ENCODE data around the gene SCN9A.
A peak's percentile ranks its signal among the peaks of the same experiment; 100 is the strongest.
"Not testable (repeated sequence)": the region's sequence is repeated elsewhere in the genome, so short reads cannot be mapped to it uniquely, and the experiment has no call there.

The SCN9A gene

DNA sequence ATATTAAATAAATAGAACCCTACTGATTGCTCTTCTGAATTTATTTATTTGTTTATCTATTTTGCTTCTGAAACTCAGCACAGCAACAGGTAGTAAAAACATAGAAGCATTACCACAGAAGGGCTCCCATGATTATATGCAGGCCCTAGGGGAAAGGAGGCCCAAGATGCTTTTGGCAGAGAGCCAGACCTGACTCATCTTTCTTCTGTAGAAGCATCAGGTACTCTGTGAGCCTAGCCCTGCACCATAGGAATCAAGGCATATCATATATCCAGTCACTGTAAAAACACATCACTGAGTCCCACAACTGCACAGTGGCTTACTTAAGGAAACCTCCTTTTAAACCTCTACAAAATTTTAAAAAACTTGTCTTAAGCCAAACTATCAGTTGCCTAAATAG is 1.8 kb downstream of the SCN9A start:
- DNase-seq: peak; percentile 96

DNA sequence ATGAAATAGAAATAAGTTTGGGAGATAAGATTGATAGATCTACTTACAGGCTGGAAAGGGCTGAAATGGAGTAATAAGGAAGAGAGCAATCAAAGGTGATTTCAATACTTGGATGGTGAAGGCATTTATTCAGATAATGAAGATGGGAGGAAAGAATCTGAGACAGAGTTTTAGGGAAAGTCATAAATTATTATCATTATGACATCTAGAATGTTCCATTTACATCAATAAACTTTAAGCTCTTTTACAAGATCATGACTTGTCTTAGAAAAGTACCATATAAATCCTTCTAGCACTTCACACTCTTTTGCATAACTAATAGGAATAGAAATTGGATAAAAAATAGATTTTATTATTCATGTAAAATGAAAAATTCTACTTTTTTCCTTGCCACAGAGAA is 2.2 kb downstream of the SCN9A start:
- no peak for DNase-seq

GRCh38 chr2:166373105-166373504 is 2.6 kb downstream of the SCN9A start:
- peak; percentile 12 for DNase-seq

DNA sequence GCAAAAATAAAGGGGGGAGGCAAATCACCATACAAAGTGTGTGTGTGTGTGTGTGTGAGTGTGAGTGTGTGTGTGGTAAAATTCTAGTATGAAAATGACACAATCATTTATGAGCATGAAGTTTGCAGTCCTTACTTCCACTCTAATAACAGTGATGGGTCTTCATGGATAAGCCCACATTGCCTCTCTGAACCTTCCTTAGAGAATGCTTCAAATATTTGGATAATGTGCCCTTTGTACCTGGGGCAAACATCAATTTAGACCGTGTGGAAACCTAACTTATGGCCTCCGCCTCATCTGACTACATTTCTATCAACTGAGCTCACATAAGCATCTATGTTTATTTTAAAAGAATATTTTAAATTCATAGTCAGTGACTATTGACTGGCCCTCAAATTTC is 3.7 kb downstream of the SCN9A start:
- DNase-seq: no peak

- no peak for DNase-seq
These were observed 9.8 kb downstream of the SCN9A start for GRCh38 chr2:166365803-166366420.

DNA sequence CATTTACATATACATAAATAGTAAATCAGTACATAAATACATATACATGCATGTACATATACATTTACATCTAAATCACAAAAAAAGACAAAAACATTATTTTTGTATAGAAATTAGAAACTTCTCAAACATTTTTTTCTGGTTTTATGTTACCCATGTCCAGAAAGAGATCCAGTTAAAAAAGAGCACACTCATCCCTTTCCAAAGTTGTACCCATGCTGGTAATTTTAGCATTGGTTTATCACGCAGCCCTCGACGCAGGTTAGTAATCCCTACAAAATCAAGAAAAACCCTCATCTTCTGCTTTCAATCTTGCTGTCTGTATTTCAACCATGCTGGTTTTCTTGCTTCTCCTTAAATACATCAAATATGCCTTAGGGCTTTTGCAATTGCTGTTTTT is 10.5 kb downstream of the SCN9A start:
- no peak for DNase-seq

GRCh38 chr2:166364476-166365161 is 11.1 kb downstream of the SCN9A start:
- DNase-seq: no peak

DNA sequence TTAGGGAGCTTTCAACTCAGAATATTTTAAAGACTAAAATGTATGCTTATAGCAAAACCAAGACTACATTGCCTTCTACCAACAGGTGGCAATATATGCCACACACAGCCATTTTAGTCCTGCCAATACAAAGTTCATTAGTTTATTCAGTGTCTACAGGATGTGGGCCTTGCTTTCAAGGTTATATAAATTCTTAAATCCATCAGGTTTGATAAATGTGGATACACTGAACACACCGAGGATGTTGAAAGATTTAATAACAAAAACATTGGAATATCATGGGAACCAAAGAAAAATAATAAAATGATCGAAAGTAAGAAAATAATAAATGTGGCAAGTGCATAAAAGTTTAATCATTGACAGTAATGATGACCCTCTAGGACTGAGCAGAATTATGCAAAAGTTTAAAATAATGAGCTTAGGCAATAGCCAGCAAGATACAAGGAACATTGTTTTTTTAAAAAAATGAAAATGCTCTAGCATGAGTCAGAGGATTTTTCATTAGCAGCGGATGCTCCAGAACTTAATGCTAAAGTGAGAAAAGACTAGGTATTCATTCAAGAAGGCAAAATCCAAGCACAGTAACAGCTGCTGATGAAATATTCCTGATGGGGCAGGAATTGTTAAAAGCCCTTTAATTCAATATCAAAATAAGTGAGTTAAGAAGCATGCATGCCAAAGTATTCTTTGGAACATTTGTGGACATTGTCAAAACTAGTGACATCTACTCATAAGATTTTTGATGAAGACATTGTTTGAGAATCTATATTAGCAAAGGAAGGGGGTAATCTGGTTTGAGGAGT is 14.2 kb downstream of the SCN9A start:
- DNase-seq: peak; percentile 57

DNA sequence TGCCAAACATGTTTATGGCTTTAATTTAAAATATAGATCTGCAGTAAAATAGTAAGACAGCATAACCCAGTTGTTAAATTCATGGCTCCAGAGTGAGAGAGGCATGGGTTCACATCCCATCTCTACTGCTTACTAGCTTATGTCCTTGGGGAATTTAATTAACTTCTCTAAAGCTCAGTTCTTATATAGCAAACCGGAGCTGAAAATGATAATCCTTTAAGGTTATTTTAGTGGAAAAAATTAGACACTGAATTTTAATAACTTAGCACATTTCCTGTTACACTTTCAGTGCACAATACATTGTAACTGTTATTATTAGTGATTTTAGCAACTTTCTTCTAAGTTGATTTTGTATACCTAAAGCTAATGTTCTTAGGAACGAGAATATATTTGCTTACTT is 14.8 kb downstream of the SCN9A start:
- no peak for DNase-seq

GRCh38 chr2:166360426-166360825 is 15.3 kb downstream of the SCN9A start:
- no peak for DNase-seq

DNA sequence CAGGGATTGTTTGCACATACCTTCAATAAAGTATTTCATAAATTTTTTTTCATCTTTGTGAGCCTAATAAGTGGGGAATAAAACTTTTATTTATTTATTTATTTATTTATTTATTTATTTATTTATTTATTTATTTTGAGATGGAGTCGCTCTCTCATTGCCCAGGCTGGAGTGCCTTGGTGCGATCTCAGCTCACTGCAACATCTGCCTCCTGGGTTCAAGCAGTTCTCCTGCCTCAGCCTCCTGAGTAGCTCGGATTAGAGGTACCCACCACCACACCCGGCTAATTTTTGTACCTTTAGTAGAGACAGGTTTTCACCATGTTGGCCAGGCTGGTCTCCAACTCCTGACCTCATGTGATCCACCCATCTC is 17.8 kb downstream of the SCN9A start:
- DNase-seq: not testable (repeated sequence)

- DNase-seq: no peak
These were observed 18.4 kb downstream of the SCN9A start for GRCh38 chr2:166357068-166357949.

GRCh38 chr2:166351319-166351718 is 24.4 kb downstream of the SCN9A start:
- no peak for DNase-seq

GRCh38 chr2:166350525-166350924 is 25.2 kb downstream of the SCN9A start:
- DNase-seq: no peak

DNA sequence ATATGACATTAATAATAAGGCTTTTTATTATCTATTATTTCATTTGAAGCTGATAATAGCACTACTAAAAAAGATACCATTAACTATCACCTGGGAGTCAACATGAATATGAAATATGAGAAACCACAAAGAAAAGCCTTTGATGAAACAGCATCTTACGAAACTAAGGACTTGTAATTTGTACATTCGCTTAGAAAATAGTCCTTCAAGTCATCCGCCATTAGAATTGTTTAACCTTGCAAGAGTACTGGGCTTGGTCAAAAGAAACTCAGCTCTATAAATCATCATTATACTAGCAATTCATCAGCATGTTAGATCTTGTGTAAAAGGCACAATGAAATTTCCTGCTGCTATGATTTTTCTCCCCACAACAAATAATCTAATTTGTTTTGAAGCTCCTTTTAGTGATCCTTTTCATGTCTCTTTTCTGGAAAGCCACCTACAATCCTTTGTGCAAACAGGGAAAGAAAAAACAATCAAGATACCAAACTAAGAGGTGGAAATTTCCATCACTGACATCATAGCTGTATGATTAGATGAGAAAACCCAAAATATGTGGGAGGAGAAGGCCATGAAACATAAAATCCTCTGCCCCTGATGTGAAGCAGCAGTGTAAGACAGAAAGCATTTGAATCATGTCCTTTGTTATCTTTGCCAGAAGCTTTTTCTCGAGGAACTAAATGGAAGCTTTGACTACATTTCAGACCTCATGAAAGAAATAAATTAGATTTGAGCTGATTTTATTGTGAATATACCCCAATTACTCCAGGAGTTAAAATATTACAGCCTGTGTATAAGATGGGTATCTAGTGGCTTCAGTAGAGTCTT is 31.2 kb downstream of the SCN9A start:
- DNase-seq: no peak

- DNase-seq: peak; percentile 12
These were observed 32.3 kb downstream of the SCN9A start for GRCh38 chr2:166343467-166343866.

DNA sequence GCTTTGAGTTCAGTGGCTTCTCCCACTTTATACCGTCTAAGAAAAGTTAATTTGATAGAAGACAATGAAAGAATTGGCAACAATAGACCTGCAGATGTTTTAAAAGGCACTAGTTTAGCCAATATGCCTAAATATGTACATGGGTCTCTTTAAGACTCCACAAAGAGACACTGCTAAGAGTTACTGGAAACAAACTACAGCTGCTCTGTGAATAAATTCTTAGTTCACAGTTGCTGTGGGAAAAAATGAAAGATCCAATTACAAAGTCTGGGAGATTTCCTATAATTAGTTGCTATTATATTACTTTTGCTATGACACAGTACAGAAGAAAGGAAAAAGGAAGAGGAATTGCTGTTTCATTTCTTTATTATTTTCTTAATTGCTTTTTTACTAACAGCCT is 34.3 kb downstream of the SCN9A start:
- DNase-seq: no peak

GRCh38 chr2:166338831-166339339 is 36.9 kb downstream of the SCN9A start:
- DNase-seq: no peak

- DNase-seq: no peak
These were observed 37.8 kb downstream of the SCN9A start for GRCh38 chr2:166337932-166338331.

GRCh38 chr2:166335284-166335683 is 40.5 kb downstream of the SCN9A start:
- no peak for DNase-seq

DNA sequence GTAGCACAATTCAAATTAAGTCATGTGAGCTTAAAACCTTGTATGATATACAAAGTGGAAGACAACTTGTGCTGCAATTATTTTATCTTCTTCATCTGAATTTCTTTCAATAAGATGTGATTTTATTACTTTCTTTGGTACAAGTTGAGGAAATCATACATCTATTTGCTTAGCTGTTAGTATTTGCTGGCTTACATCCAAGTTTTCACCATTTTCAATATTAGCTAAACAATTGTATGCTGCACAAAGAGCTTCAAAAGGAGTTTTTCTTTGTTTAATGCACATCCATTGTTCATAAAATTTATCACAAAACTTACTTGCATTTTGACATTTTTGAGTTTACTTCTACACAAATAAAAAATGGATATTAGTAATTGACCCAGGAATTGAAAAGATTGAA is 40.9 kb downstream of the SCN9A start:
- DNase-seq: no peak

GRCh38 chr2:166333801-166334200 is 41.9 kb downstream of the SCN9A start:
- no peak for DNase-seq
